Breast epithelium (tissue), 3 donors: Measurements from ENCODE around the gene MPPED2.

ENCODE experiments used
- CTCF ChIP-seq, 3 donors: fragments of 450-650 bp; IDR thresholded peaks; one replicate each; pipeline ENCODE4 v1.5.1; 2016 to 2017; ENCODE audit warnings: antibody characterized with exemption in 3 of 3, mild to moderate bottlenecking in 3 of 3, moderate library complexity in 3 of 3
- POLR2AphosphoS5 ChIP-seq, 3 donors: sonication (generic); formaldehyde crosslinking; IDR thresholded peaks; one replicate each; pipeline ENCODE4 v1.6.1; 2017; ENCODE audit warnings: antibody characterized with exemption in 3 of 3

DNA sequence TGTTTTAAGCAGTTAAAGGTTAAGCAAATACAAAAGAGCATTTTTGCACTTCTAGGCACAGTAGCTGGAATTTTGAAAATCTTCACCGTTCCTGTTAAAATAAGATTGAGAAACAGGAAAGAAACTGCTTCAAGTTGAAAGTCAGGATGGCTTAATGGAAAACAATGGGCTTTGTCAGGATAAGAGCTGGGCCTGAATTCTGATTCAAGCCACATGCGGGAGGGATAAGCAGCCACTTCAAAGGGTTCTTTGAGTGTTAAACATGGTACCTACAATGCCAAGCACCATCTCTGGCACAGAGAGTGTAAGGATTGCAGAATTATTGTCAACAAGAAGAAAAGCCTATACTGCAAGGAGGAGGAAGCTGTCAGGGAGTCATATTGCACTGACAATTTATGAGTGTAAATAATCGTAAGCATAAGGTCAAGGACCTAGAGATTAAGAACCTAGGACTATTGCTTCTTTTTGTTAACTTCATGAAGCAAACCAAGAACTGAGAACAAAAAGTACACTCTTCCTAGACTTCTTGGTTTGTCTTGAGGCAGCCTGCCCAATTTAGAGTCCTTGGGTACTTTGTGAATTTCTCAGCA lies 32.5 kb downstream of the MPPED2 start:
- no peak for TF ChIP-seq POLR2AphosphoS5 (IDR thresholded peaks at IDR 0.05)
- no peak for TF ChIP-seq CTCF (IDR thresholded peaks at IDR 0.05)
